GM12874 (cell line): ENCODE data around the gene DUSP2.

Experiments used
- CTCF ChIP-seq: IDR thresholded peaks from 2 replicates; pipeline ENCODE4 v1.5.1; 2011; ENCODE audit warnings: low read depth, mild to moderate bottlenecking, control low read depth, low read length, moderate library complexity; ENCODE audit not compliant: insufficient read depth

Gene DUSP2

GRCh38 chr2:96170626-96171025 is 25.4 kb upstream of the DUSP2 start:
- TF ChIP-seq CTCF, result no peak

- no peak for TF ChIP-seq CTCF
Observed at GRCh38 chr2:96169868-96170507, 24.7 kb upstream of the DUSP2 start.

- TF ChIP-seq CTCF, result no peak
Observed at GRCh38 chr2:96167407-96168013, 22.3 kb upstream of the DUSP2 start.

- TF ChIP-seq CTCF, result no peak
Observed at GRCh38 chr2:96164459-96165184, 19.4 kb upstream of the DUSP2 start.

- TF ChIP-seq CTCF, result no peak
Observed at GRCh38 chr2:96163768-96164429, 18.7 kb upstream of the DUSP2 start.

GRCh38 chr2:96163415-96163767 is 18.2 kb upstream of the DUSP2 start:
- no peak for TF ChIP-seq CTCF

GRCh38 chr2:96161898-96162297 is 16.7 kb upstream of the DUSP2 start:
- TF ChIP-seq CTCF, result no peak
